Right lobe of liver (tissue), 4 donors: ENCODE measurements around the gene VAV2.

Experiments
- POLR2A ChIP-seq: fragments of 450-650 bp; IDR thresholded peaks from one replicate; pipeline ENCODE4 v1.6.1; 2017; ENCODE audit warnings: antibody characterized with exemption, mild to moderate bottlenecking
- TF ChIP-seq, protein P1 (sequence below), 4 donors: fragments of 200-600 bp in 3 of 4; fragments of 450-650 bp in 1 of 4; IDR thresholded peaks; one replicate each; pipeline versions ENCODE4 v1.5.1 to v1.8.0; 2016 to 2022; ENCODE audit warnings: antibody characterized with exemption in 4 of 4, mild to moderate bottlenecking in 2 of 4
- donor health status: DM: no; HTN: no; CAD: no.
- donor health status: DM: no; HTN: no; CAD: no.
- donor health status: DM: no; HTN: yes; CAD: no.

DNA sequence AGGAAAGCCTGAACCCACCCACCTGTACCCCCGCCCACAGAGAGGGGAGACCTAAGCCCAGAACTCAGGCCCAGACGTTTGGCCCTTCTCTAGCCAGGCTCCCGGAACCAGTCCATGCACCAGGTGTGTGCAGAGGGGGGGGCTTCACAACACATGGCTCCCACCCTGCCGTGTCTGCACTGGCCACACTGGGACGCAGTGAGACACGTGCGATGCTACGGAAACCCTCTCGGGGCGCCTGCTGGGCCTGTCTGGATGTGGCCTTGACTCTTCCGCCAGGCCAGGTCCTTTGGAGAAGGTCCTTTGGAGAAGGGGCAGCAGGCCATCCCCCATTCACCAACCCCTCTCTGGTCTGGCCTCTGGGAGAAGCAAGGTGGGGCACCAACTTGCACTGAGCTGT lies 195.6 kb downstream of the VAV2 start:
- TF ChIP-seq, protein P1, sequence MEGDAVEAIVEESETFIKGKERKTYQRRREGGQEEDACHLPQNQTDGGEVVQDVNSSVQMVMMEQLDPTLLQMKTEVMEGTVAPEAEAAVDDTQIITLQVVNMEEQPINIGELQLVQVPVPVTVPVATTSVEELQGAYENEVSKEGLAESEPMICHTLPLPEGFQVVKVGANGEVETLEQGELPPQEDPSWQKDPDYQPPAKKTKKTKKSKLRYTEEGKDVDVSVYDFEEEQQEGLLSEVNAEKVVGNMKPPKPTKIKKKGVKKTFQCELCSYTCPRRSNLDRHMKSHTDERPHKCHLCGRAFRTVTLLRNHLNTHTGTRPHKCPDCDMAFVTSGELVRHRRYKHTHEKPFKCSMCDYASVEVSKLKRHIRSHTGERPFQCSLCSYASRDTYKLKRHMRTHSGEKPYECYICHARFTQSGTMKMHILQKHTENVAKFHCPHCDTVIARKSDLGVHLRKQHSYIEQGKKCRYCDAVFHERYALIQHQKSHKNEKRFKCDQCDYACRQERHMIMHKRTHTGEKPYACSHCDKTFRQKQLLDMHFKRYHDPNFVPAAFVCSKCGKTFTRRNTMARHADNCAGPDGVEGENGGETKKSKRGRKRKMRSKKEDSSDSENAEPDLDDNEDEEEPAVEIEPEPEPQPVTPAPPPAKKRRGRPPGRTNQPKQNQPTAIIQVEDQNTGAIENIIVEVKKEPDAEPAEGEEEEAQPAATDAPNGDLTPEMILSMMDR (IDR thresholded peaks at IDR 0.05): no peak
- no peak for TF ChIP-seq POLR2A
